ENCODE data around the gene DNAJC3. TPM values are rescaled to one million over a fixed set of nuclear protein-coding genes. Genes with fewer than 3 reads are reported as not detected.

Gene DNAJC3
- total and polyA plus RNA-seq, 2 of the 8 experiments (the other 6 are each of a cell fraction or from before 2014, with no cell fraction given), result 4.3 to 24.1 TPM

DNA sequence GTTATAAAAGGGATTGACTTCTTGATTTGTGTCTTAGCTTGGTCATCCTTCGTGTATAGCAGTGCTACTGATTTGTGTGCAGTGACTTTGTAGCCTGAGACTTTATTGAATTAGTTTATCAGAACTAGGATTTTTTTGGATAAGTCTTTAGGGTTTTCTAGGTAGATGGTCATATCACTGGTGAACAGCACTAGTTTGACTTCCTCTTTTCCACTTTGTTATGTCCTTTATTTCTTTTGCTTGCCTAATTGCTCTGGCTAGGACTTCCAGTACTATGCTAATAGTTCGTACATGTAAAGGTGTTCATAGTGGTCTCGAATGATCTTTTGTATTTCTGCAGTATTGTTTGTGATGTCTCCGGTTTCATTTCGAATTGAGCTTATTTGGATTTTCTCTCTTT lies 145.4 kb downstream of the DNAJC3 start:
- no peak overlapping the region for H2AFZ ChIP-seq (ENCODE audit: low read length)
- CTCF ChIA-PET (ENCODE audit: partially characterized antibody), result interaction anchor here (3.1 to 4.3 kb wide), 2 partner anchors 12 to 198 kb away, joined by 10 to 28 read pairs; no protein-coding TSS in a partner anchor
- no peaks in the 10 kb centered on the region for H3K79me2 ChIP-seq (ENCODE audit: control insufficient read depth in 1 of 2, insufficient read depth in 2 of 2, low read length in 2 of 2)
- H4K5ac ChIP-seq (ENCODE audit: insufficient read length, low read depth, low read length), result no peak overlapping the region
- H2BK15ac ChIP-seq (ENCODE audit: low read length), result no peak overlapping the region
- H3K23me2 ChIP-seq (ENCODE audit: low read depth, low read length), result no peaks in the 10 kb centered on the region
- no peak overlapping the region for H3K4me2 ChIP-seq (ENCODE audit: insufficient read depth in 1 of 2, low read depth in 2 of 2, low read length in 2 of 2)
- H4K8ac ChIP-seq (ENCODE audit: extremely low read depth, insufficient read depth, low read length), result no peak overlapping the region
- 87% methylated on average over 5 of the region's 5 CpGs; no CpG with 5 or more reads in 1 of the 2 experiments for WGBS, 2 experiments (ENCODE audit: extremely low coverage in 1 of 2, insufficient coverage in 1 of 2, insufficient read length in 1 of 2, insufficient replicate concordance in 2 of 2, low coverage in 1 of 2, low lambda C conversion rate in 2 of 2, missing lambda C conversion rate in 1 of 2)
- no peak overlapping the region for H3K4me3 ChIP-seq (ENCODE audit: extremely low read depth in 1 of 4, insufficient read depth in 2 of 4, low read depth in 3 of 4, low read length in 4 of 4)
- DNase-seq (ENCODE audit: low read depth in 1 of 2, low spot score in 2 of 2) (no peak), FAIRE-seq (no peak)
- H3K36me3 ChIP-seq (ENCODE audit: control insufficient read depth in 2 of 4, insufficient read depth in 4 of 4, low read length in 3 of 4), result peaks cover 0 to 9% (median 3%) of the 10 kb centered on the region in 4 experiments; a peak in 2 of 8 replicates
- no peaks in the 10 kb centered on the region for H3K79me1 ChIP-seq (ENCODE audit: low read depth, low read length)
- no peak overlapping the region for H2BK20ac ChIP-seq (ENCODE audit: low read length)
- no peak overlapping the region for H3K9ac ChIP-seq (replicated peaks in 1 of 4; ENCODE audit: extremely low read depth in 1 of 4, low read depth in 3 of 4, low read length in 3 of 4)
- no peak overlapping the region for H2BK12ac ChIP-seq (ENCODE audit: low read depth, low read length)
- H3K9me3 ChIP-seq (ENCODE audit: insufficient read depth in 2 of 2, low read depth in 1 of 2, low read length in 1 of 2), result no peaks in the 10 kb centered on the region
- H4K20me1 ChIP-seq (replicated peaks in 1 of 2; ENCODE audit: control insufficient read depth in 1 of 2, insufficient read depth in 2 of 2, low read length in 2 of 2), result no peaks in the 10 kb centered on the region
- H3K18ac ChIP-seq (ENCODE audit: extremely low read depth, low read length), result no peak overlapping the region
- no peak overlapping the region for H2BK120ac ChIP-seq (replicated peaks; ENCODE audit: low read depth, low read length)
- H3K14ac ChIP-seq (ENCODE audit: insufficient read length), result no peak overlapping the region
- no peak overlapping the region for H3K4ac ChIP-seq (replicated peaks; ENCODE audit: insufficient read length, low read depth, low read length)
- H2BK5ac ChIP-seq (ENCODE audit: low read depth, low read length), result no peak overlapping the region
- no peak overlapping the region for H2AK5ac ChIP-seq (ENCODE audit: low read depth, low read length)
- H3K4me1 ChIP-seq (replicated peaks in 1 of 4; ENCODE audit: control insufficient read depth in 3 of 4, insufficient read depth in 4 of 4, low read length in 3 of 4), result no peaks in the 10 kb centered on the region
- no peaks in the 10 kb centered on the region for H3K27me3 ChIP-seq (replicated peaks in 1 of 4; ENCODE audit: control insufficient read depth in 3 of 4, extremely low read depth in 1 of 4, insufficient read depth in 3 of 4, low read length in 3 of 4)
- POLR2A ChIA-PET (ENCODE audit: partially characterized antibody), result no interaction called here
- no peak for TF ChIP-seq POU5F1 (IDR thresholded peaks at IDR 0.05; ENCODE audit: low read depth, low read length)
- TF ChIP-seq BCL11A (IDR thresholded peaks at IDR 0.05; ENCODE audit: low read depth in 2 of 2, low read length in 2 of 2), result no peak
- no peak overlapping the region for H4K91ac ChIP-seq (replicated peaks; ENCODE audit: insufficient read length, low read length)
- H3K56ac ChIP-seq (replicated peaks; ENCODE audit: insufficient read length, low read depth, low read length), result no peak overlapping the region
- no peak overlapping the region for H3K23ac ChIP-seq (ENCODE audit: insufficient read length)
- H3K27ac ChIP-seq (ENCODE audit: low read depth, low read length), result no peak overlapping the region
